Measurements from ENCODE around the gene PDE7B.

GRCh38 chr6:135904666-135905065 is 53.2 kb downstream of the PDE7B start:
- TF ChIP-seq EZH2 (IDR thresholded peaks at IDR 0.05; ENCODE audit: borderline replicate concordance, low read length) (no peak), CTCF (IDR thresholded peaks at IDR 0.05; ENCODE audit: low read length) (no peak)

Measured in OCI-LY1 (cell line).